BLaER1 treated with 17β-estradiol and CSF1 and Interleukin-3, amounts not matched to agents 10 nM and 100 nM (cell line): Measurements from ENCODE around the gene GLYAT.
"Not testable (repeated sequence)": the region's sequence is repeated elsewhere in the genome, so short reads cannot be mapped to it uniquely, and the experiment has no call there.

Source experiments
- H3K27ac ChIP-seq, 11 experiments: shearing (Covaris generic); formaldehyde crosslinking; 2 replicates each; pipeline ENCODE4 v1.8.1; 2022
- H3K27me3 ChIP-seq, 11 experiments: shearing (Covaris generic); formaldehyde crosslinking; 2 replicates each; pipeline ENCODE4 v1.8.1; 2022
- H3K36me3 ChIP-seq, 11 experiments: shearing (Covaris generic); formaldehyde crosslinking; 2 replicates each; pipeline ENCODE4 v1.8.1; 2022
- H3K4me1 ChIP-seq, 10 experiments: shearing (Covaris generic); formaldehyde crosslinking; 2 replicates each; pipeline ENCODE4 v1.8.1; 2022
- H3K4me2 ChIP-seq, 11 experiments: shearing (Covaris generic); formaldehyde crosslinking; 2 replicates each; pipeline ENCODE4 v1.8.1; 2022
- H3K4me3 ChIP-seq, 10 experiments: shearing (Covaris generic); formaldehyde crosslinking; 2 replicates each; pipeline ENCODE4 v1.8.1; 2022
- H3K9ac ChIP-seq, 11 experiments: shearing (Covaris generic); formaldehyde crosslinking; 2 replicates each; pipeline ENCODE4 v1.8.1; 2022
- H3K9me3 ChIP-seq, 11 experiments: shearing (Covaris generic); formaldehyde crosslinking; replicated peaks in 1 of 11; 2 replicates each; pipeline ENCODE4 v1.8.1; 2022
- H4K20me1 ChIP-seq, 11 experiments: shearing (Covaris generic); formaldehyde crosslinking; 2 replicates each; pipeline ENCODE4 v1.8.1; 2022
- Cebpa-rat ChIP-seq, 11 experiments: shearing (Covaris generic); IDR thresholded peaks; 2 replicates each; pipeline ENCODE4 v1.8.1; 2022

Gene GLYAT

DNA sequence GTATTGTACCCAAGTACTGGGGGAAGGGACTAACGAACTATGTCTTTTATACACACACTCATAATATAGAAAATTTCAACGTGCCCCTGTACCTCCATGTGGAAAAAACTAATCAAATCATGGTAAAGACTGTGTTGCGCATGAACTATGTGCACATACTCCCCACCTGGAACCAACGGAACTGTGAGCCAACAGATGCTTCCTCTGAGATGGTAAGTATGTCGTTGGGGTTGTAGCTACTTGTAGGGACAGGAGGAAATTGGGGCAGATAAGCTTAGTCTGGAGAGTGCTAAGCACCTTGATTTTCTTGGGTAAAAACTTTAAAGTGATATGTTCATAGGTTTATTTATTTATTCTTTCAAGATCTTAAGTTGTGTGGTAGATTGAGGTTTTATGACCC lies 40.1 kb downstream of the GLYAT start:
- TF ChIP-seq Cebpa-rat (IDR thresholded peaks at IDR 0.05) = no peak
- Histone ChIP-seq H3K4me3 (no peak overlapping the region), H4K20me1 (no peaks in the 10 kb centered on the region), H3K9me3 (no peaks in the 10 kb centered on the region), H3K27me3 (no peaks in the 10 kb centered on the region), H3K4me1 (peaks cover 0 to 11% (median 7%) of the 10 kb centered on the region in 10 experiments; a peak in 11 of 20 replicates), H3K36me3 (no peaks in the 10 kb centered on the region), H3K27ac (peak overlapping the region in 6 of 11 experiments; percentile 15 to 68 (median 57); a peak in 10 of 22 replicates), H3K9ac (no peak overlapping the region), H3K4me2 (peak overlapping the region in 7 of 11 experiments; percentile 6 to 53 (median 38); a peak in 12 of 22 replicates)

DNA sequence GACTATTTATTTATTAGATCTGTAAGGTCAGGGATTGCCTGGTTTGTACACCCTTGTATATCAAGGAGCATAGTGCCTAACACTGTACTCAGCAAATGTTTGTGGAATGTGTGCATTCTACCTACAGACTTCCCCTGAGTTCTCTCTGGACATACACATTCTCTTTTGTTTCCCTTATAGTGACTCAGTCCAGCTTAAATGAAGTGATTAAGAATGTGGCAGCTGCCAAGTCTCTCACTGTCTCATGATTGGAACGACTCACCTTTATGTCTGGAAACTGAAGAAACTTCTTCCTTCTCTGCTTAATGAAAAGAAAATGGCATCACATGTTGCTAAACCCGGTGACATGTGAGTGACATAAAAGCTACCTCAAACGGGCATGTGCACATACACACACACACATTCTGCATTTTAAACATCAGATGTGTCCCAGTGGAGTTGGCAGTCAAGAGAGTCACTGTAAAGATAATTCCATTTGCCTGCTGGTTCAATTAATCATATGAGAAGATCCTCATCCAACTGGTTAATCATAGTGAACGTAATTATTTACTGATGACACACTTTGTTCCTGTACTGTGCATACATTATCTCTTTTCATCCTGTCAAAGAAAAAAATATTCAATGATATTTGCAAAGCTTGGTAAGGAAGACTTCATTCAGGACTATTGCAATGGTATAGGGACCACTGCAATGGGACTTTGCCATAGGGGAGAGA lies 42.8 kb downstream of the GLYAT start:
- Histone ChIP-seq H3K4me1 (peaks cover 0 to 11% (median 7%) of the 10 kb centered on the region in 10 experiments; a peak in 11 of 20 replicates), H3K27ac (no peak overlapping the region)
- no peak for TF ChIP-seq Cebpa-rat (IDR thresholded peaks at IDR 0.05)

DNA sequence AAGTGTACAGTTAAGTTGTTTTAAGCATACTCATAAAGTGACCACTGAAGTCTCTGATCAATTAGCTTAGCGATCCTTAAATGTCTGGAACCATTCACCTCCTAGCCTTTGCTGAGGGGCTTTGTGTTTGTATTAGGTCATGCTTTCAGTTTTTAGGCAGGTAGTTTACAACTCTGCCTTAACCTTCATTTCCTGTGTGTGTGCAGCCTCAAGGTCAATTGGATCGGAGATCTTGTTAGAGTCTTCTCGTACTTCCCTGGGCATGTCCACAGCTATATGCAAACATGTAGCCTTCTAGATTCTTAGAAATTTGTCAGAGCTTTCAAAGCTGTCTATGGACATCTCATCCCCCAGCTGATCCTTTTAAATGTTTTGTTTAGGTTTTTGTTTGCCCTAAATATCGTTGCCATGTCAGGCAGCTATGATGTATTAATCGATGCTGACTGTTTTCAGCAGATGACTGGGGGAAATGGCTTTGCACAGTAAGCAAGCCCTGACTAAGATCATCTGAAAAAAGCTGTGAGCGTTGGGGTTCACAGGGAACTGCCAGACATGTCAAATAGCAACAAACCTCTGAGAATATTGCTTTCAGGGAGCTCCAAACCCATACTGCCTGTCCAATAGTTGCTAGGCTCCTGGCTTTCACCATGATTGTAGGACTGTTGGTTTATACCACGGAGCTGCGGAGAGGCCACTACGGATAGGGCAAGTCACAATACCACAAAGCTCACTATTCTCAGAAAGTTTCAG lies 45.6 kb downstream of the GLYAT start:
- Histone ChIP-seq H3K4me1 (no peaks in the 10 kb centered on the region), H3K4me2 (no peak overlapping the region), H3K9ac (no peak overlapping the region), H3K9me3 (peaks cover 0 to 14% (median 11%) of the 10 kb centered on the region in 11 experiments; a peak in 15 of 22 replicates), H3K36me3 (no peaks in the 10 kb centered on the region), H4K20me1 (no peaks in the 10 kb centered on the region), H3K27ac (no peak overlapping the region), H3K27me3 (no peaks in the 10 kb centered on the region), H3K4me3 (no peak overlapping the region)
- no peak for TF ChIP-seq Cebpa-rat (IDR thresholded peaks at IDR 0.05)

More for the DNA sequence above, 42.8 kb downstream of the GLYAT start:
- no peaks in the 10 kb centered on the region for H3K27me3 ChIP-seq
- no peaks in the 10 kb centered on the region for H4K20me1 ChIP-seq
- H3K36me3 ChIP-seq = no peaks in the 10 kb centered on the region
- H3K9ac ChIP-seq = no peak overlapping the region
- H3K4me3 ChIP-seq = no peak overlapping the region
- H3K4me2 ChIP-seq = no peak overlapping the region
- peaks cover 0 to 4% (median 0%) of the 10 kb centered on the region in 11 experiments; a peak in 4 of 22 replicates for H3K9me3 ChIP-seq

DNA sequence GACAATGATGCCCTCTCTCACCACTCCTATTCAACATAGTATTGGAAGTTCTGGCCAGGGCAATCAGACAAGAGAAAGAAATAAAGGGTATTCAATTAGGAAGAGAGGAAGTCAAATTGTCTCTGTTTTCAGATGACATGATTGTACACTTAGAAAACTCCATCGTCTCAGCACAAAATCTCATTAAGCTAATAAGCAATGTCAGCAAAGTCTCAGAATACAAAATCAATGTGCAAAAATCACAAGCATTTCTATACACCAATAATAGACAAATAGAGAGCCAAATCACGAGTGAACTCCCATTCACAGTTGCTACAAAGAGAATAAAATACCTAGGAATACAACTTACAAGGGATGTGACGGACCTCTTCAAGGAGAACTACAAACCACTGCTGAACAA lies 49.1 kb downstream of the GLYAT start:
- H3K4me2 ChIP-seq, H3K4me3 ChIP-seq, H3K27me3 ChIP-seq, H3K27ac ChIP-seq, H3K4me1 ChIP-seq, H3K36me3 ChIP-seq, H4K20me1 ChIP-seq, H3K9ac ChIP-seq: not testable (repeated sequence)
- peaks cover 5 to 20% (median 12%) of the 10 kb centered on the region in 11 experiments; a peak in 15 of 22 replicates for H3K9me3 ChIP-seq

DNA sequence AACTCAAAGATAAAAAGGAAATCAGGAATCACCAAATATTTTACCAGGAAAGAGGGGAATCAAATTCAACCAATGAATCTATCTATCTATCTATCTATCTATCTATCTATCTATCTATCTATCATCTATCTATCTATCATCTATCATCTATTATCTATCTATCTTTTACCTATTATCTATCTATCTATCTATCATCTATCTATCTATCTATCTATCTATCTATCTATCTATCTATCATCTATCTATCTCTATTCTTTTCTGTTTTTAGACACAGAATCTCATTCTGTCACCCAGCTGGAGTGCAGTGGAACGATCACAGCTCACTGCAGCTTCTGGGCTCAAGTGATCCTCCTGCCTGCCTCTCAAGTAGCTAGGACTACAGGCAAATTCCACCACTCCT lies 54.2 kb downstream of the GLYAT start:
- not testable (repeated sequence) for H3K27me3 ChIP-seq, H3K4me3 ChIP-seq, H4K20me1 ChIP-seq, H3K36me3 ChIP-seq, H3K4me2 ChIP-seq, H3K27ac ChIP-seq, H3K4me1 ChIP-seq, H3K9me3 ChIP-seq, H3K9ac ChIP-seq

DNA sequence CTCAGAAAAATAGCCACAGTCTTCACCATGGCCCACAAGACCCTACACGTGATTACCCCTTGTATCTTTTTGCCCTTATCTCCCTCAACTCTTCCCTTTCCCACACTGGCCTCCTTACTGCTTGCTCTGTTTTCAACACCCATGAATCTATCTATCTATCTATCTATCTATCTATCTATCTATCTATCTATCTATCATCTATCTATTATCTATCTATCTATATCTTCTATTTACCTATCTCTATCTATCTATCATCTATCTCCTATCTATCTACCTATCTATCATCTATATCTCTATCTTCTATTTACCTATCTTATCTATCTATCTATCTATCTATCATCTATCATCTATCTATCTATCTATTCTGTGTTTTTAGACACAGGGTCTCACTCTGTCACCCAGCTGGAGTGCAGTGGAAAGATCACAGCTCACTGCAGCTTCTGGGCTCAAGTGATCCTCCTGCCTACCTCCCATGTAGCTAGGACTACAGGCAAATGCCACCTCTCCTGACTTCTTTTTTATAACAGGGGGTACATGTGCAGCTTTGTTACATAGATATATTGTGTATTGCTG lies 55.1 kb downstream of the GLYAT start:
- no peak overlapping the region for H3K4me2 ChIP-seq
- H3K27ac ChIP-seq = no peak overlapping the region
- H3K4me3 ChIP-seq = no peak overlapping the region
- H3K27me3 ChIP-seq = no peaks in the 10 kb centered on the region
- no peaks in the 10 kb centered on the region for H3K4me1 ChIP-seq
- H3K9ac ChIP-seq = no peak overlapping the region
- H3K9me3 ChIP-seq = peaks cover 0 to 9% (median 0%) of the 10 kb centered on the region in 11 experiments; a peak in 1 of 22 replicates
- no peak for TF ChIP-seq Cebpa-rat (IDR thresholded peaks at IDR 0.05)
- no peaks in the 10 kb centered on the region for H3K36me3 ChIP-seq
- no peaks in the 10 kb centered on the region for H4K20me1 ChIP-seq

DNA sequence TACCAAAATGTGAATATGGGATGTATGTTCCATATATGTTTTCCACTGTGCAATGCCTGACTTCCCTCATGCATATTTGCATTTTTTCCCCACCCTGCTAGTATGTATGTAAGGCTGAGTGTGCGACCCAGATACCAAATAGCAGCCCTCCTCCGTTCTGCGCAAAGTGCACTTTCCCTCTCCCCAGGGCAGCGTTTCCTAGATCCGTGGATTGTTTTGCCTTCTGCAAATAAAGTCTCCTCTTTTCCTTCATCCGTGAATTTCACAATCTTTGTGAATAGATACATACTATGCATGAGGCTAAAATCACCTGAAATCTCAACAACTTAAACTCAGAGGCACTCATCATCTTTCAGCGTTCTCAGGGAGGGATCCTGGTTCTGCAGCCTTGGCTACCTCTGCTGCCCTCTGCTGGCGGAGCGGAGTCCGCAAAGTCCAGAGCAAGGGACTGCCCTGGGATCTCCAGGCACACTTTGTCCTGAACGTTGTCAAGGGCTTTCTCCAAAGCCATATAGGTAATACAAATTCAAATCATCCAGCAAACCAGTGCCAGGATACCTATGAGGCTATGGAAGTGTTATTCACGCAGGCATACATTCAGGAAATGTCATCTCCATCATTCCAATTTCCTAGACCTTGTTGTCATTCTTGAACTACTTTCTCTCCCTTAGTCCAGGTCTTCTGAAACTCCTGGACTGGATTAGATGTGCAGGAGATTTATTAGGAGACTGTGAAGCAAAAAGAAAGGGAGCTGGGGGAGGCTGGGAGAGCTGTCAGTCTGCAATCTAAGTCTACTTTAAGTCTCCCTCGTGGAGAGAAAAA lies 56.2 kb downstream of the GLYAT start:
- TF ChIP-seq Cebpa-rat (IDR thresholded peaks at IDR 0.05) = no peak
- Histone ChIP-seq H3K36me3 (no peaks in the 10 kb centered on the region), H3K9me3 (peaks cover 0 to 8% (median 0%) of the 10 kb centered on the region in 11 experiments; a peak in 1 of 22 replicates), H4K20me1 (no peaks in the 10 kb centered on the region), H3K4me2 (no peak overlapping the region), H3K4me1 (no peaks in the 10 kb centered on the region), H3K9ac (no peak overlapping the region), H3K27ac (no peak overlapping the region), H3K4me3 (no peak overlapping the region), H3K27me3 (no peaks in the 10 kb centered on the region)

DNA sequence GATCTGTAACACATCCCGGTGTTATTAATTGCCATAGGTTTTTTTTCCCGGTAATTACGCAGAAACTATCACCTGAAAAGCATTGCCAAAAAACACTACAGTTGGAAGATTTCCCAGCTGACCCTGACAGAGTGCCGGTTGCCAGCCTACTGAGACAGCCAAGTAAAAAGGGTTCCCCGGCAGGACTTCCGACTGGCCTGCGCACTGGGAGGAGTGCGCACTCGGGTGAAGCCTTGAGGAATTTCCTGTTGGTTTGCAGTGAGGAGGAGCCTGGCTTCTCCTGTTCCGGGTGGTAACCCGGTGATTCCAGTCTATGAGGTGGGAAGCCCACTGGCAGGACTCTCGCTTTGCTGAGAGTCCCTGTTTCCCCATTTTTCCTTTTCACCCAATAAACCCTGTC lies 57.1 kb downstream of the GLYAT start:
- Histone ChIP-seq H3K9ac (no peak overlapping the region), H4K20me1 (no peaks in the 10 kb centered on the region), H3K4me2 (no peak overlapping the region), H3K9me3 (no peaks in the 10 kb centered on the region), H3K36me3 (no peaks in the 10 kb centered on the region), H3K4me3 (no peak overlapping the region), H3K27ac (no peak overlapping the region), H3K27me3 (no peaks in the 10 kb centered on the region), H3K4me1 (no peaks in the 10 kb centered on the region)
- no peak for TF ChIP-seq Cebpa-rat (IDR thresholded peaks at IDR 0.05)
